ENCODE measurements around the gene SPEM3. TPM values are rescaled to one million over a fixed set of nuclear protein-coding genes. Genes with fewer than 3 reads are reported as not detected.

The SPEM3 gene
- total and polyA plus RNA-seq, 4 donors: not detected

DNA sequence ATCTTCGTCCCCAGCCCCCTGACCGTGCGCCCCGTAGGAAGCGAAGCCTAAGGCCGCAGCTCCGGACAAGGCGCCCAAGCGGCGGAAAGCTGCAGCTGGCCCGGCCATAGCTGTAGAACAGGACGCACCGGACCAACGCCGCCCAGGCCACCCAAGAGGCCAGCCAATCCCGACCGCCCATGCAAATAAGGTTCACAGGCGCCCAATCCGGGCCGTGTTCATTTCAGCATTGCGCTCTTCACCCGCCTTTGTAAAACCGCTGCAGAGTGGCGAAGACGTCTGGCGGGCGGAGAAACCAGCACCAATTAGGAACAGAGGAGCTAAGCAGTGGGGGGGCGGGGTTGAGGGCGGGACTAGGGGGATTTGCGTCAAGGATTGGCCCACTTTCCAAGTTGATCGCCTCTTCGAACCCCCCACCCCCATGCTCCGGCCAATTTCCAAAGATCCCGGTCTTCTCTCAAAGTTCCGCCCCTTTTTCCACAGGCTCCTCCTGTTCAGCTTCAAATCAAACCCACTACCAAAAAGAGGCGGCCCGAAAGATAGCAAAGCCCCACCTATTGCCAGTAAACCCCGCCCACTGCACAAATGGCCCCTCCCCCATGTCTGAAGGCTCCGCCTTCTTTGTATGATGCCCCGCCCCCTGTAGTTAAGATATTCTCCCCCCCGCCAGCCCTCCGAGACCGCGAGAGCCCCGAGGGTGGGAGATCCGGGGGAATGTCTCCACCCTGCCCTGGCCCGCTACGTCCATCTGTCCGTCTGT is 24.5 kb upstream of the SPEM3 start, which contains the start of gene TMEM256:
Gene TMEM256, minus strand, starts transcription at position 121 of the 760 bp plus-strand sequence. Its CDS starts 13 bp downstream, at position 108.
- Histone ChIP-seq H3K4me1 (ENCODE audit: control insufficient read depth in 4 of 4, insufficient read depth in 4 of 4, low read length in 3 of 4) (peaks cover 4 to 8% (median 7%) of the 10 kb centered on the region in 4 donors), H3K9me3 (ENCODE audit: control insufficient read depth in 4 of 4, low read length in 3 of 4) (no peaks in the 10 kb centered on the region), H3K9ac (ENCODE audit: low read depth in 1 of 2, low read length in 2 of 2) (peak within 1 kb of the TSS; percentile 82 to 94), H3K27me3 (ENCODE audit: control insufficient read depth in 4 of 4, insufficient read depth in 4 of 4, low read length in 3 of 4) (no peaks in the 10 kb centered on the region), H3K4me3 (ENCODE audit: low read depth in 1 of 3, low read length in 3 of 3) (peak within 1 kb of the TSS; percentile 50 to 91 (median 67)), H3K36me3 (ENCODE audit: control insufficient read depth in 4 of 4, insufficient read depth in 3 of 4, low read depth in 1 of 4, low read length in 3 of 4) (no peaks in the 10 kb centered on the region), H3K27ac (ENCODE audit: low read depth in 1 of 2, low read length in 2 of 2) (peak within 1 kb of the TSS; percentile 88 to 93)
- TF ChIP-seq GABPA (IDR thresholded peaks at IDR 0.05 in 1 of 2, conservative IDR thresholded peaks at IDR 0.05 in 1 of 2): peak in 1 of 2 donors; percentile 55
- TF ChIP-seq TAF1 (conservative IDR thresholded peaks at IDR 0.05): peak; percentile 80
- peak; percentile 98 for TF ChIP-seq SP1 (IDR thresholded peaks at IDR 0.05)
- TF ChIP-seq REST (IDR thresholded peaks at IDR 0.05): peak; percentile 70
- TF ChIP-seq EGR1 (IDR thresholded peaks at IDR 0.05; ENCODE audit: low read depth in 2 of 2): peak in 1 of 2 donors; percentile 34
- TF ChIP-seq RAD21 (IDR thresholded peaks at IDR 0.05): no peak
- TF ChIP-seq, protein P1, sequence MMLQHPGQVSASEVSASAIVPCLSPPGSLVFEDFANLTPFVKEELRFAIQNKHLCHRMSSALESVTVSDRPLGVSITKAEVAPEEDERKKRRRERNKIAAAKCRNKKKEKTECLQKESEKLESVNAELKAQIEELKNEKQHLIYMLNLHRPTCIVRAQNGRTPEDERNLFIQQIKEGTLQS (IDR thresholded peaks at IDR 0.05): no peak
- TF ChIP-seq ZBTB33 (IDR thresholded peaks at IDR 0.05): no peak
- peak; percentile 40 to 50 for TF ChIP-seq HNF4A (conservative IDR thresholded peaks at IDR 0.05)
- peak; percentile 36 to 42 for TF ChIP-seq JUND (IDR thresholded peaks at IDR 0.05)
- TF ChIP-seq, protein P2, sequence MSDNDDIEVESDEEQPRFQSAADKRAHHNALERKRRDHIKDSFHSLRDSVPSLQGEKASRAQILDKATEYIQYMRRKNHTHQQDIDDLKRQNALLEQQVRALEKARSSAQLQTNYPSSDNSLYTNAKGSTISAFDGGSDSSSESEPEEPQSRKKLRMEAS (IDR thresholded peaks at IDR 0.05): no peak
- TF ChIP-seq FOXA1 (IDR thresholded peaks at IDR 0.05): no peak
- TF ChIP-seq RXRA (IDR thresholded peaks at IDR 0.05): peak in 1 of 2 donors; percentile 42
- TF ChIP-seq, protein P3, sequence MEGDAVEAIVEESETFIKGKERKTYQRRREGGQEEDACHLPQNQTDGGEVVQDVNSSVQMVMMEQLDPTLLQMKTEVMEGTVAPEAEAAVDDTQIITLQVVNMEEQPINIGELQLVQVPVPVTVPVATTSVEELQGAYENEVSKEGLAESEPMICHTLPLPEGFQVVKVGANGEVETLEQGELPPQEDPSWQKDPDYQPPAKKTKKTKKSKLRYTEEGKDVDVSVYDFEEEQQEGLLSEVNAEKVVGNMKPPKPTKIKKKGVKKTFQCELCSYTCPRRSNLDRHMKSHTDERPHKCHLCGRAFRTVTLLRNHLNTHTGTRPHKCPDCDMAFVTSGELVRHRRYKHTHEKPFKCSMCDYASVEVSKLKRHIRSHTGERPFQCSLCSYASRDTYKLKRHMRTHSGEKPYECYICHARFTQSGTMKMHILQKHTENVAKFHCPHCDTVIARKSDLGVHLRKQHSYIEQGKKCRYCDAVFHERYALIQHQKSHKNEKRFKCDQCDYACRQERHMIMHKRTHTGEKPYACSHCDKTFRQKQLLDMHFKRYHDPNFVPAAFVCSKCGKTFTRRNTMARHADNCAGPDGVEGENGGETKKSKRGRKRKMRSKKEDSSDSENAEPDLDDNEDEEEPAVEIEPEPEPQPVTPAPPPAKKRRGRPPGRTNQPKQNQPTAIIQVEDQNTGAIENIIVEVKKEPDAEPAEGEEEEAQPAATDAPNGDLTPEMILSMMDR (IDR thresholded peaks at IDR 0.05; ENCODE audit: low read depth, low read length, missing input control): no peak
- peak; percentile 97 for TF ChIP-seq YY1 (IDR thresholded peaks at IDR 0.05)
- peak; percentile 97 for DNase-seq (ENCODE audit: low spot score)
- under 1% methylated on average over 49 of the region's 49 CpGs for WGBS
